ENCODE data around the gene MST1.

GRCh38 chr3:49675912-49676311, 13.4 kb downstream of the MST1 start:
- no peak for TF ChIP-seq POLR2A (IDR thresholded peaks at IDR 0.05)
- TF ChIP-seq CTCF (IDR thresholded peaks at IDR 0.05), result no peak
